ENCODE results near the gene AFF3. TPM values are rescaled to one million over a fixed set of nuclear protein-coding genes. Genes with fewer than 3 reads are reported as not detected.

Gene AFF3
- total and polyA plus RNA-seq, 2 of the 8 experiments (the other 6 are each of a cell fraction or from before 2014, with no cell fraction given): 0.27 to 3.0 TPM

- TF ChIP-seq PHF8 (conservative IDR thresholded peaks at IDR 0.05; ENCODE audit: low read depth, low read length) (no peak), ATF3 (IDR thresholded peaks at IDR 0.05; ENCODE audit: insufficient read depth, low read depth, low read length) (no peak), KDM4A (IDR thresholded peaks at IDR 0.05; ENCODE audit: low read depth, low read length, severe bottlenecking) (no peak), GABPA (IDR thresholded peaks at IDR 0.05; ENCODE audit: borderline replicate concordance, insufficient read depth, low read length) (no peak)
Observed at GRCh38 chr2:99784946-99785345, 357.4 kb downstream of the AFF3 start (continued).
